ENCODE results near the gene CSTPP1.

GRCh38 chr11:47152126-47152952, 215.8 kb downstream of the CSTPP1 start:
- TF ChIP-seq CTCF (IDR thresholded peaks at IDR 0.05; ENCODE audit: insufficient read depth, low read length, poor library complexity, severe bottlenecking) (no peak), EZH2phosphoT487 (conservative IDR thresholded peaks at IDR 0.05; ENCODE audit: low read length) (no peak)
